GM10266 (cell line): ENCODE data around the gene MCF2L.

ENCODE experiments used
- DNase-seq: peaks from one replicate; pipeline ENCODE4 v3.0.0; 2012; ENCODE audit errors: extremely low spot score
- TF ChIP-seq, protein P1 (sequence below): IDR thresholded peaks from 2 replicates; pipeline ENCODE4 v1.5.1; 2012; ENCODE audit warnings: mild to moderate bottlenecking, low read depth; ENCODE audit not compliant: control insufficient read depth, insufficient read depth; ENCODE audit errors: missing control alignments

The MCF2L gene

DNA sequence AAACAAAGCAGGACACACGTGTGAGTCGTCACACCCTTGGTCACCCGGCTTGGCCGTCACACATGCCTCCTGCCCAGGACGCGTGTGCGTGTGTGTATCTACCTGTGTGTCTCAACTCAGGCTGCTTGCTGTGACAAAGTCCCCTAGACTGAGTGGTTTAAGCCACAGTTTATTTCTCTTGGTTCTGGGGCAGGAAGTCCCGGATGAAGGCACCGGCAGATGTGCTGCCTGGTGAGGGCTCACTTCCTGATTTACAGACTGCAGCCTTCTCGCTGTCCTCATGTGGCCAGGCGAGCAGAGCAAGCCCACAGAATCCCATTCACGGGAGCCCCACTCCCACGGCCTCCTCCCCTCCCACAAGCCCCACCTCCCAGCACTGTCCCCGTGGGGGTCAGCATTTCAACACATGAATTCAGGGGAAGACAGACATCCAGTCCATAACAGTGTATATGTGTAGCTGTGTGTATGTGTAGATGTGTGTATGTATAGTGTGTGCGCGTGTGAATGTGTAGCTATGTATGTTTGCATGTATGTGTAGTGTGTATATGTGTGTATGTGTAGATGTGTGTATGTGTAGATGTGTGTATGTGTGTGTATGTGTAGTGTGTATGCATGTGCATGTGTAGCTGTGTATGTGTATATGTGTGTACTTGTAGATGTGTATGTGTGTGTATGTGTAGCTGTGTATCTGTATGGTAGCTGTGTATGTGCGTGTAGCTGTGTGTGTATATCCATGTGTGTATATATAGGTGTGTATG lies 51.5 kb downstream of the MCF2L start:
- DNase-seq = no peak
- TF ChIP-seq, protein P1, sequence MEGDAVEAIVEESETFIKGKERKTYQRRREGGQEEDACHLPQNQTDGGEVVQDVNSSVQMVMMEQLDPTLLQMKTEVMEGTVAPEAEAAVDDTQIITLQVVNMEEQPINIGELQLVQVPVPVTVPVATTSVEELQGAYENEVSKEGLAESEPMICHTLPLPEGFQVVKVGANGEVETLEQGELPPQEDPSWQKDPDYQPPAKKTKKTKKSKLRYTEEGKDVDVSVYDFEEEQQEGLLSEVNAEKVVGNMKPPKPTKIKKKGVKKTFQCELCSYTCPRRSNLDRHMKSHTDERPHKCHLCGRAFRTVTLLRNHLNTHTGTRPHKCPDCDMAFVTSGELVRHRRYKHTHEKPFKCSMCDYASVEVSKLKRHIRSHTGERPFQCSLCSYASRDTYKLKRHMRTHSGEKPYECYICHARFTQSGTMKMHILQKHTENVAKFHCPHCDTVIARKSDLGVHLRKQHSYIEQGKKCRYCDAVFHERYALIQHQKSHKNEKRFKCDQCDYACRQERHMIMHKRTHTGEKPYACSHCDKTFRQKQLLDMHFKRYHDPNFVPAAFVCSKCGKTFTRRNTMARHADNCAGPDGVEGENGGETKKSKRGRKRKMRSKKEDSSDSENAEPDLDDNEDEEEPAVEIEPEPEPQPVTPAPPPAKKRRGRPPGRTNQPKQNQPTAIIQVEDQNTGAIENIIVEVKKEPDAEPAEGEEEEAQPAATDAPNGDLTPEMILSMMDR = no peak

DNA sequence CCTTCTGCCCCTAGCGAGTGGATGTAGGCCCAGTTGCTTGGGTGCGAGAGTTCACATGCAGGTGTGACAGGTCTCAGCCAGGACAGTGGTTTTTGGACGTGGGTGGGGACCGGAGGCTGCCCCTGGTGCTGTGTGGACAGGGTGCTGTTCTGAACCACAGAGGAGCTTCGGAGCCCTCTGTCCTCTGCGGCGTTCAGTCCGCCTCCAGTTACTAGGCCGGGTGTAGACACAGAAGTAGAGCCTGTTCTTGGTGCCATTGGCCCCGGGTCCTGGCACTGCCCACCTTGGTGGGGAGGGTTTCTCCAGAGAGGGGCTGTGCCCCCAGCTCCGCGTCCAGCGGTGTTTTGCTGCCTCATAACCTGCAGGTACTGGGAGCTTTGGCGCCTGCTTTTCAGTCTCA lies 52.4 kb downstream of the MCF2L start:
- TF ChIP-seq, protein P1 = no peak

GRCh38 chr13:113021811-113022210 lies 52.8 kb downstream of the MCF2L start:
- TF ChIP-seq, protein P1 = no peak
- DNase-seq = no peak

More for the DNA sequence above, 52.4 kb downstream of the MCF2L start:
- no peak for DNase-seq

DNA sequence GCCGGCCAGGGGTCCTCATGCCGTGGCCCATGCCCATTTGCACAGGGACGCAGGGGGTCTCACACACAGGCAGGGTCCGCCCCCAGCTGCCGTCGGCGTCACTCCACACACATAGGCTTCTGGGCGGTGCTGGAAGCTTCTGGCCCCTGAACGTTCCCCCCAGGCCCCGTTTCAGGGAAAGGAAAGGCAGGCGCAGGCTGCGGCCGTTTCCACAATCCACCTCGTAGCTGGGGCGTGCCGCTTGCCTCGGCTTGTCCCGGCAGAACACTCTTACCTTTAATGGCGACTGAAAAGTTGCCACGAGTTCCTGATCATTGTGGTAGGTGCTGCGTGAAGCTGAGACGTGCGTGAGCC lies 53.4 kb downstream of the MCF2L start:
- TF ChIP-seq, protein P1 = no peak

DNA sequence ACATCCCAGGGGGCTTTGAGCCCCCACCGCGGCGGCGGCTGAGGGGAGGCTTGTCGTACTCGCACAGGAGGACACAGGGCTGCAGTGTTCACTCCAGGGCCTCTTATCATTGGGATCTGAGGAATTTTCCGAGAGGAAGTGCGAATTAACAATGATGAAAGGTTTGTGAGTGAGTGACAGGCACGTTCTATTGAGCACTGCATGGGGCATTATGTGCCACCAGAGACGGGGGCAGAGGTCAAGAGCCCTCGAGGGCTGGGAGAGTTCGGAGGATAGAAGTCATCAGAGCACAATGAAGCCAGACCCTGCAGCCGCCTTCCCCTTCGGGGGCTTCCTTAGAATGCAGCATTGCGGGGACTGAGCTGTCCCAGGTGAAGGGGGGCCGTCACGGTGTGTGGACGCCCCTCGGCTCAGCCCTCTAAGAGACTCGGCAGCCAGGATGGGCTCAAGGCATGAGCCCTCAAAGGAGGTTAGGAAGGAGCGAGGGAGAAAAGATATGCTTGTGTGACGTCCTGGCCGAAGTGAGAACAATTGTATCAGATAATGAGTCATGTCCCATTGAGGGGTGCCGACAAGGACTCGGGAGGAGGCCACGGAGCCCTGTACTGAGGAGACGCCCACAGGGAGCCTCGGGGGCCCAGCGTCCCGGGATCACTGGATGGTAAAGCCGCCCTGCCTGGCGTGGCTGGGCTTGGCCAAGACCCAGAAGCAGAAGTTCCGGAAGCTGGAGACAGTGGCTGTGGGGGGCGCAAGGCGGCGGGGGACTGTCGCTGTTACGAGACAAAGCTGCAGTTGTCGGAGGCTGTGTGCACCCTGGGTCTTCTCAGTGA lies 53.9 kb downstream of the MCF2L start:
- no peak for DNase-seq
- TF ChIP-seq, protein P1 = no peak

More for the DNA sequence above, 53.4 kb downstream of the MCF2L start:
- DNase-seq = no peak

DNA sequence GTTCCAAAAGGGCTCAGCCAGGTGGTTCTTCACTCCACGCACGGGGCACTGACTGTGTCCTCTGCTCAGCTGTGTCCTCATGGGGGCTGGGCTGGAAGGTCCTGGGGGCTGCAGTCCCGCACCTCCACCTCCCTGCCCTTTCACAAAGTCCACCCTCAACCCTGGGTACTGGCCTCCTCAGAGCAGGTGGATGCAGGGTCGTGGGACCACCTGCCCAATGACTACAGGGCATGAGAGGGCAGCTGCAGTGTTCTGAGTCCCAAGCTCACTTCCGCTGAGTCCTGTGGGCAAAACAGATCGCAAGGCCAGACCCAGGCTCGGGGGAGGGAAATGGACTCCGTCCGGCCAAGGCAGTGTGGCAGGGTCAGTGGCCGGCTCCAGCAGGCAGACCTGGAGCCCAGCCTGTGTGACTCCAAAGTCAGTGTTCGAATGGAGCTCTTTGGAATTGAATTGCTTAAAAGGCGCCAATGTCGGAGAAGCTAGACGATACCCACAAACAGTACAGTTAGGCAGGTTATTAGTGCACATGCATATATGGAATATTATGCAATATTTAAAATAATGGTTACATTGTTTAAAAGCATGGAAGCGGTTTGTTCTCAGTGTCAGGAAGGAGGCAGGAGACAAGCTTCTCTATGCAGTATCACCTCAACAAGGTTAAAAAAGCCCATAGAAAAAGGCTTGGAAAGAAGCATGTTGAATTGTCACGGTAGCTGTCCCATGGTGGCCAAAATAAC lies 54.8 kb downstream of the MCF2L start:
- TF ChIP-seq, protein P1 = no peak
- DNase-seq = no peak
